Inflammatory macrophage treated with lipopolysaccharide for 1 hour (primary cell): ENCODE results near the gene GABRR1.
"Not testable (repeated sequence)": the region's sequence is repeated elsewhere in the genome, so short reads cannot be mapped to it uniquely, and the experiment has no call there.

Source experiments
- DNase-seq, 2 donors: peaks; one replicate each; pipeline ENCODE4 v3.0.0-alpha.2; 2020 to 2022

GABRR1 gene

GRCh38 chr6:89217299-89217910 lies at the start of gene GABRR1:
Gene GABRR1, minus strand, starts transcription at chr6:89217358. Its CDS starts 36 bp downstream, at chr6:89217322.
- peak; percentile 15 to 39 for DNase-seq

DNA sequence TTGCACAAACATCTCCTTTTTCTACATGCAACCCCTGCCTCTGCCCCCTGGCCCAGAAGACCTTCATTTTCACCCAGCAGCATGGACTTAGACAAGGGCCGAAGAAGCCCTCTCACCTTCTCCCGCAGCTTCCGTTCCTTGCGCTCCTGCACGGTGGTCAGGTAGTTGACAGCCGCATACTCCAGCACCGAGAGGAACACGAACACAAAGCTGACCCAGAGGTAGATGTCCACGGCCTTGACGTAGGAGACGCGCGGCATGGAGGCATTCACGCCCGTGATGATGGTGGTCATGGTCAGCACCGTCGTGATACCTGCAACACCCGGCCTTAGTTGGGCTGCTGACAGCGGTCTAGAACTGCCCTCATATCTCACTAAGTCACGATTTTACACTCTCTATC lies 47.1 kb upstream of the GABRR1 start:
- no peak for DNase-seq

GRCh38 chr6:89260832-89261231 lies 43.7 kb upstream of the GABRR1 start:
- no peak for DNase-seq

- DNase-seq: peak; percentile 29 to 32
These were observed 43.2 kb upstream of the GABRR1 start for GRCh38 chr6:89260310-89260709.

GRCh38 chr6:89258912-89259311 lies 41.8 kb upstream of the GABRR1 start:
- DNase-seq: no peak

GRCh38 chr6:89257781-89258180 lies 40.6 kb upstream of the GABRR1 start:
- no peak for DNase-seq

GRCh38 chr6:89257346-89257745 lies 40.2 kb upstream of the GABRR1 start:
- no peak for DNase-seq

DNA sequence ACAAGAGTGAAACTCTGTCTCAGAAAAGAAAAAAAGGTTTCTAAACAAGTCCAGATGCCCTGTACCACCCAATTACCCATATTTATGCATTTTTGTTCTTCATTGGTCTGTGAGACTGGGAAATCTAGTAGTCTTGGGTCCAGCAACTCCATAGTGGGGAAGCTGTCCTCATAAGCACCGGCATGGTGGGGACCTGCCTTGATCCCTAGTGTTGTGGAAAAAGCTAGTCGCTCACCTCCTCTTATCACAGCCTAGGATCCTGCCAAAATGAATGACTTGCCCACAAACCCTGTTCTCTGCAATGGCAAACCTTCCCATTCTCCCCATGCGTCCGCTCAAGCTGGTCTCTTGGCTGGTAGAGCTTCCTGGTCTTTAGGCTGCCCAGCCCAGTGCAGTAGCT lies 38.3 kb upstream of the GABRR1 start:
- DNase-seq: no peak

- DNase-seq: peak; percentile 25 to 68
These were observed 37.4 kb upstream of the GABRR1 start for GRCh38 chr6:89254569-89254968.

DNA sequence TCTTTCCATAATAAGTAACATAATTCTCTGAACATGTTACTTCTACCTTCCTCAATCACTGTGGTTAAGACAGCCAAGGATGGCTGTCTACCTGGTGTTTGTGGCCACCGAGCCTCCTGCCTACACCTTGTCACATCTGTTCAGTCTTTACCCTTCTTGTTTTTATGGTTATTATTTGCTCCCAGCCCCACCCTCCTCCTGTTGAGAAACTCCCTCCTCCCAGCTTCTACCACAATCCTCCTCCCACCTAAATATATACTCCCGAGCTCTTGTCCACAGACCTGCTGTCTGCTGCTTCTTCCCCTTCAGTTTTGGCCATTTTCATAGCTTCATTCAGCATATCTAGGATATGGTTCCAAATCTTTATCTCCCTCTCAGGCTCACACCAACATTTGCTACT lies 35.7 kb upstream of the GABRR1 start:
- DNase-seq: peak; percentile 7 to 53

GRCh38 chr6:89251976-89252375 lies 34.8 kb upstream of the GABRR1 start:
- no peak for DNase-seq

GRCh38 chr6:89251170-89251569 lies 34.0 kb upstream of the GABRR1 start:
- DNase-seq: no peak

DNA sequence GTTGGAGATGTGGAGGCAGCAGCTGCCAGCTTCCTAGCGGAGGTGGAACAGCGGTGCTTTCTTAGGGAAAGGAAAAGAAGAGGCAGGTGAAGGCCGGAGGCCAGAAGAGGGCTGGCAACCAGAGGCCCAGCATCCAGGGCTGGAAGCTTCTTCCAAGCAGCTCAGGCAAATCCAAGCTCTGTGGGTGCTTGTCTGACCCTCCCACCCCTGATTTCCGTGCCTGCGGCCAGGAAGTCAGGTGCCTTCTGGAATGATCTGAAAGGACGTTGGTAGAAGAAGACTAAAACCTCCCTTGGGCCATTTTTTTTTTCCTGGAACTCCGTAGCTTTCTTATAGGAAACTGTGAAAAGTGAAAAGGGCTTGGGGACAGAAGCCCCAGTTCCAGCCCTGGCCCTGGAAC lies 33.1 kb upstream of the GABRR1 start:
- DNase-seq: no peak

DNA sequence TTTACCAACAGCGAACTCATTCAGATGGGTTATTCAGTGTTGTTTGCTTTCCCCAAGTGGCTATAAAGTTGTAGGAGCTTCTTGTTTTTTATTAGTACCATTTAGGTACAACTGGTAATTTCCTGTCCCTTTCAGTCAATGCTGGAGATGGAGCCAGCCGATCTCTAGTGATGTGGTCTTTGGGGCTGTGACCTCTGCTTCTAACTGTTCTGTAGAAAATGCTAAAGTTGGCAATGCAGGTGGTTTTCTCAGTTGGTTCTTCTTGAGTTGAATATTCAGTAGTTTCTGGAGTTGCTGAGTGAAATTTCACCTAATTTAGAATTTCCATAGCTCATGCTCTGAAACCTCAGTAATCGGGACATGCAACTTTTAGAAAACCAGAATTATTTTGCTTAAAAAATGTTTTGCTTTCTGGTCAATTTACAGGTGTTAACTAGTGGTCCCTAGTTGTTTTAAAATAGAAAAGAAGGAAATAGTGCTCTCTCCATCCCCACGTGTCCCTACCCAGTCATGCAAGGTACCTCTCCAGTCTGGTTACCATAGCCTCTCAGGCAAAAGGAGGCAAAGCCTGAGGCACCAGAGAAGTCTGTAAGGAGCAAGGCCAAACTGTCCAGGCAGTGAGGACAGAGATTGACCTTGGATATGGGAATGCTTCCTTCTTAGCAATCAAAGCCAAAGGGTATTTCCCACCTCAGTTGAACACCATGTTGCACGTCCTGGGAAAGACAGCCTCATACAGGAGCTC lies 27.3 kb upstream of the GABRR1 start:
- DNase-seq: no peak

DNA sequence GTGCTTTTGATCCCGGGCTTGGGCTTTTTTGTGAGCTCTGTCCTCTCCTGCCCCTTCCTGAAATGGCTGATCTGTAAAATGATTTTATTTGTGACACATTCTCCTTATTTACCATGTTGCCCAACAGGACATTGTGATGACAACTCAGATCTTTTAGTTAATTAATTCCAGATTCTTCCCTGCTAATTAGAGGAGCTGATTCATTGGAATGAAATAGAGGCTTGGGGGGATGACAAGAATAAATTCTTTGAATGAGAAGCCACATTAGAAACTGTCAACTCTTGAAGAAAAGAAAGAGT lies 26.1 kb upstream of the GABRR1 start:
- no peak for DNase-seq

DNA sequence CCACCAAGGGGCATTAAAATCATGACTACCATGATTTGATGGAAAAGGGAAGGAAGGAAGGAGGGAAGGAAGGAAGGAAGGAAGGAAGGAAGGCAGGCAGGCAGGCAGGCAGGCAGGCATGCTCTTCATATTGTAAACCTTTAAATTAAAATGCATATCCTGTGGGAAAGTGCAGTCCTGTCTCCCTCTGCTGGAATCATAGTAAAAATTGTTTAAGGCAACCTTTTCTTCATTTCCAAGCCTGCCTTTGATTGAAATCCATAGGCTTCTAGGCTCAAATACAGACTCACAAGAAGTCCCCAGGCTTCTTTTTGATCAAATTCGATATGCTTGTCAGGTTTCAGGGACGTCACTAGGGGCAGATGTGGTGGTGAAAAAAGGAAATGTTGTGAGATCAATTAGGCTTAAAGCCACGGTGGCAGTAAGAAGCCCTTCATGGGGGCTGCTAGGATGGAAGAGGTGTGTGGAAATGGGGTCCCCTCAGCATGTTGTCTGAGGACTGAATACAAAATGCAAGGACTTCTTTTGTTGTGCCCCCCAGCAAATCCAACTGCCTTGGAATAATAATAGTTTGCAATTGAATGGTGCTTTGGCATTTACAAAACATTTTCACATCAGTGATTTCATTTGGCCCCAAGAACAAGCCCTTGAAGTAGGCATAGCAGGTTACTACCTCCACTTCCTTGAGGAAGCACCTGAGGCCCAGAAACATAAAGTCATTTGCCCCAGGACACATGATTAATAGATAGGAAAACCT lies 25.6 kb upstream of the GABRR1 start:
- DNase-seq: peak; percentile 50 to 67

GRCh38 chr6:89239338-89239737 lies 22.2 kb upstream of the GABRR1 start:
- DNase-seq: peak in 1 of 2 donors; percentile 47

DNA sequence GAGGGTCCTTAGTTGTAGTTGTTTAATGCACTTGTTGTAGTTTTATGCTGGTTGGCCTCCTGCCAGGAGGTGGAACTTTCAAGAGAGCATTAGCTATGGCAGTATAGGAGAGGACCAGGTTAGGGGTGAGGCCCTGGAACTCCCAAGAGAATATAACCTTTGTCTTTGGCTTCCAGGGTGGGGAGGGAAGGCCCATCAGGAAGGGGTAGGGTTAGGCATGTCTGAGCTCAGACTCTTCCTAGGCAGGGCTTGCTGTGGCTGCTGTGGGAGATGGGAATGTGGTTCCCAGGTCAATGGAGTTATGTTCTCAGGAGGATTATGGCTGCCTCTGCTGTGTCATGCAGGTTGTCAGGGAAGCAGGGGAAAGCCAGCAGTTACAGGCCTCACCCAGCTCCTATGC lies 20.0 kb upstream of the GABRR1 start:
- no peak for DNase-seq

- not testable (repeated sequence) for DNase-seq
These were observed 16.4 kb upstream of the GABRR1 start for GRCh38 chr6:89233605-89234004.

DNA sequence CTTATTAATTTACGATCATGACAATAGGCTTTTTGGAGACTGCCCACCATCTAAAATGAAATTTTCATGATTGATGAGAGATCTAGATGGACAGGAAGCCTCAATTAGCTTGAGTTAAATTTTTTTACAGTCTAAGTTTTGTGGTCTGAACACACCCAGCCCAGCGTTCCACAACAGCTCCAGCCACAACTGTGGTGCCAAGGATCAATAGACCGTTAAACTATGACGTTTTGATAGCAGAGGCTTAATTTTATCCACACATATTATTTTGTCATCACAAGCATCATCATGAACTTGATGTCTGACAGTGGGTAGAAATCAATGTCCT lies 5.5 kb upstream of the GABRR1 start:
- DNase-seq: no peak

DNA sequence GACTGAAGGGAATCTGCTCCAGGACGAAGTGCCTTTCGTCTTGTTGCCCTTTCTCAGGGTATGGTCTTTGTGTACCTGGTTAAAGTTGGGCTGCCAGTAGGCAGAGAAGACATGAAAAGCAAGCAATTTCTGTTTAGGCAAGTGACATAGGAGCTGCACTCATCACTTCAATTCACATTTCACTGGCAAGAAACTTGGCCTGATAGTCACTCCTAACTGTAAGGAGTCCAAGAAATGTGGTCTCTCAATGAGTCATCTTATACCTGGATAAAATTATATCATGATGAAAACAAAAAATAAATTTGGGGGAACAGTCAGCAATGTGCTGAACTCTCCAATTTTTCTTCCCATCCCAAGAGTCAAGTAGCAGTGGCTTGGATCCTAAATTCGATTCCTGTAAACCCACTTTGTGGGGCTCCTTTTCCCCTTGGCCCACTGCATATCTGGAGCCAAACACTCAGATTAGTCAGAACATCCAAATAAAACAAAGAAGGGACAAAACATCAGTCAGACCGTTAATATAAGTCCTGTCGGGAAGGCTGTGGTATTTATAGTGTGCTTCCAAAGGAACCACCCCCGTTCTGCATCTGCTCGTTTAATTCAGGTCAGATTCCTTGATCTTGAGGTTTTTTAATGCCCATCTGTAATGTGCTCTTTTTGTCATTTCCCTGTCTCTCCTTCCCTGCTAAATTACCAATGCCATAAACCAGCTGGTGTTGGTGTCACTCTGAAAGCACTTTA lies 5.0 kb upstream of the GABRR1 start:
- no peak for DNase-seq

DNA sequence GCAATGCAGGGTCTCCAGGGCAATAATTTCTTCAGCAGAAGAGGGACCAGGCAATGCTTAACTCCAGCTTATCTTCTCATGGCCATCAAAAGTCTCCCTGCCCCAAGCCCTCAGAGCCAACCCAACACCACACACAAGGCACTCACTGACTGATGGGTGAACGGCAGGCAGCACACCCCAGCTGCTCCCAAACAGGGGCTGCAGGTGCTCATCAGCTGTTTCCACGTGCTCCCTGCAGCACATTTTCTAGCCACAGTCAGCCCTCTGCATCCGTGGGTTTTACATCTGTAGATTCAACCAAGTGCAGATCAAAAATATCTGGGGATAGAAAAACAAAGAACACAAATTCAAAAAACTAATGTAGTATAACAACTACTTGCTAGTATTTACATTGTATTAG lies 4.0 kb upstream of the GABRR1 start:
- no peak for DNase-seq

- no peak for DNase-seq
These were observed 747 bp downstream of the GABRR1 start for GRCh38 chr6:89216411-89216810.

- peak in 1 of 2 donors; percentile 1 for DNase-seq
These were observed 1.8 kb downstream of the GABRR1 start for GRCh38 chr6:89215391-89215790.
